ENCODE results near the gene KATNB1.
"Not testable (repeated sequence)": the region's sequence is repeated elsewhere in the genome, so short reads cannot be mapped to it uniquely, and the experiment has no call there.

The KATNB1 gene

DNA sequence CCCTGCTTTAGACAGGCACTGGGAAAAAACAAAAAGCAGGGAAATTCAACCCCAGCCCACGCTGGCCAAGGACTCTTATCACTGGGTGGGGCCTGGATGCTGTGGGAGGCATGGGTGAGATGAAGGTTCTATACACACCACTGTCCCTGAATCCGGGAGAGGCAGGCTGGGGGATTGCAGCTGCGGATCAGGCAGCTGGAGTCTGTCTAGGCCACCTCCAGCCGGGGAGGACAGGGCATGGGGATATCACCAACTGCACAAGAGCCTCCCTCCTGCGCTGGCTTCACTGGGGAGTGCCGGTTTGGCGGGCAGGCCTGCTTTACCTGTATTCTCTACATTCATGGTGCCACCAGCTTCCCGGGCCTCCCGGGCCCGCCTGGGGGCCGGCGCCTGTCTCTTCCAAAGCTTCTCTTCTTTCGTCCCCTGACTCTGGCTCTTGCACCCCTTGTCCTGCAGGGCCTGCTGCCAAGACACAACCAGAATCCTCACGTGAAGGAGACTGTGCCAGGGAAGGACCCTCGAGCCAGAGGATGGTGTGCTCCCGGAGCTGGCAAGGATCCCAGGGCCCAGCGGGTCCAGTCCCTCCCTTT lies 52.8 kb downstream of the KATNB1 start:
- DNase-seq (ENCODE audit: low read depth in 2 of 3, low spot score in 2 of 3) = no peak

- no peak for DNase-seq (ENCODE audit: low read depth in 2 of 3, low spot score in 2 of 3)
Observed at GRCh38 chr16:57788951-57789350, 53.4 kb downstream of the KATNB1 start.

DNA sequence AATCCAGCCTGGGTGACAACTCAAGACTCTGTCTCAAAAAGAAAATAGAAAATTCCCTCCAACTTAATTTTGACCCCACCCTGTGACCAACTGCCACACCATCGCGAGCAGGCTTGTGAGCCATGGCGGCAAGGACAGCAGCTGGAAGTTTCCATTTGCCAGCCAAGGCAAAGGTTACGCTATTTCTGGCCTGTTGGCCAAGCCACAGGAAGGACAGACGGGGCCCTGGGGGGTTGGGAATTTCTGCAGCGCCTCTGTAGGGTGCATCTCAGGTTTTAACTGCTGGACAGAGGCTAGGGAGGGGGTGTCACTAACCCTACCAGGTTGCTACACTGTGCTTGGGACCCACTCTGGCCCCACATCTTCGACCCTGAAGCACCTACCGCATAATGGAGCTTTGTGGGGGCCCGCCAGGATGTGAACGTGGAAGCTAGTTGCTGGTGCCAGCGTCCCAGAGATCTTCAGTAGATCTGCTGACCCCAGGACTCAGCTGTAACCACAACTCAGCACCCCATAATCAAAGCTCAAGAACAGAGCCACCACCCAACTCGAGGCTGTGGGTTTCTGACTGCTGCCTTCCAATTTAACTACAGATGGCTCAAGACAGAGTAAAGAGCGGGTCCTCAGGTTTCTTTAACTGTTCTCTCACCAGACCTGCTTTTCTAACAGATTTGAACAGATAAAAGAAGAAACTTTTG lies 55.8 kb downstream of the KATNB1 start:
- DNase-seq (ENCODE audit: low read depth in 2 of 3, low spot score in 2 of 3) = no peak

DNA sequence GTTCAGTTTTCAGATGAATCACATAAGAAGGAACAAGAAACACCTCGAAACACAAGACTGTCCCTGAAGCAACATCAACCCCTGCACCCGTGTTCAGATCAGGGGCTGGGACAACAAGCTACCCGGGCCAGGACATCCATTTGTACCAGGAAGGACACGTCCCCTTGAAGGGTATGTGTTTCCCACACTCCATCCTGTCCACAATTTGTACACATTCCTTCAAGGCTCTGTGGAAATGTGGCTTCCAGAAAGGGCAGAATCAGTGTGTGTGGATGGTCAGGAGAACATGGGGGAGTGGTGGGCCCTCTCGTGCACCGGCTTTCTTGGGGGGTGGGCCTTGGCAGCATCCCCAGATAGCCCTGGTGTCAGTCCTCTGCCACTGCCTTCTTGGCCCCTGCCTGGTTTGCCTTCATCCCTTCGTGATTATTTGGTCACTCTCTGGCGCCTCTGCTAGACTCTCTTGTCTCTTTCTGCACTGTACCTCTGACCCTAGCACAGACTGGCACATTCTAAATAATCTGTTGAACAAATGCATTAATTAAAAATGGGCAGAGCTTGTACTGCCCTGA lies 56.4 kb downstream of the KATNB1 start:
- no peak for DNase-seq (ENCODE audit: low read depth in 2 of 3, low spot score in 2 of 3)

GRCh38 chr16:57794849-57795430 lies 59.4 kb downstream of the KATNB1 start:
- no peak for DNase-seq (ENCODE audit: low read depth in 2 of 3, low spot score in 2 of 3)

- no peak for DNase-seq (ENCODE audit: low read depth in 2 of 3, low spot score in 2 of 3)
Observed at GRCh38 chr16:57795431-57795878, 59.9 kb downstream of the KATNB1 start.

DNA sequence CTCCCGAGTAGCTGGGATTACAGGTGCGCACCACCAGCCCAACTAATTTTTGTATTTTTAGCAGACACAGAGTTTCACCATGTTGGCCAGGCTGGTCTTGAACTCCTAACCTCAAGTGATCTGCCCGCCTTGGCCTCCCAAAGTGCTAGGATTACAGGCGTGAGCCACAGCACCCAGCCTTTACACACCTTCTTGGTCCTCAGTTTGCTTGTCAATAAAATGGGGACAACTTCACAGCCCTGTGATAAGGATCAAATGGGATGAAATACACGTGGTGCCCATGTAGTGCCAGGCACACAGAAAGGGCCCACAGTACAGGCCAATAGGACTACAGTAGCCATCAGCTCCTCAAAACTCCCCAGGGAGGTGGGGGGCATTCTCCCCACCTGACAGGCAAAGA lies 60.4 kb downstream of the KATNB1 start:
- not testable (repeated sequence) for DNase-seq (ENCODE audit: low read depth in 2 of 3, low spot score in 2 of 3)

- no peak for DNase-seq (ENCODE audit: low read depth in 2 of 3, low spot score in 2 of 3)
Observed at GRCh38 chr16:57797216-57797525, 61.6 kb downstream of the KATNB1 start.

- no peak for DNase-seq (ENCODE audit: low read depth in 2 of 3, low spot score in 2 of 3)
Observed at GRCh38 chr16:57797526-57798266, 62.1 kb downstream of the KATNB1 start.

GRCh38 chr16:57798267-57798810 lies 62.8 kb downstream of the KATNB1 start:
- no peak for DNase-seq (ENCODE audit: low read depth in 2 of 3, low spot score in 2 of 3)

DNA sequence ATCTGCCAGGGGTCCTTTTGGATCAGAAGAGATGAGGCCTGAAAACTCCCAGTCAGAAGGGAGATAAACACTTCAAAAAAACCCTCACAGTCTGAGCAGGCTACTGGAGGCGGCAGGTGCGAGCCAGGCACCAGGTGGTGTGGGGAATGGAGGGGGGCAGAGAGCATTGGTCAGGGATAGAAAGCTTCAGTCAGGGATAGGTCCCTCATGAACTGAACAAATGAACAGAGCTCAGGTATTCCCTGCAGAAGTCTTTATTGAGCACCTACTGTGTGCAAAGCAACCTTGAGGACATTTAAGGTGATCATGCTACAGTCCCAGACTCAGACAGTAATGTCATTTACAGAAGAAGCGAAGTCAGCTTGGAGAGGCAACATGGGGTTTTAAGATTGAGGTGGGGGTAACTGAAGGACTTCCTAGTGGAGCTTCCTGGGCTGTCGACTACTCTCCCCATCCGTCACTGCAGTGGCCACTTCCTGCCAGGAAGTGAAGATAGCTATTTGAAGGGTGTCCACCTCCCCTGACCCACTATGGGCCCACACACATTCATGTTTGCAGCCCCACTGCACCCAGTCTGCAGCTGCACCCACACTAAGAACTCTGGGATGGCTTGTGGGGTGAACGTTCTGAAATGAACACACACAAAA lies 63.5 kb downstream of the KATNB1 start:
- no peak for DNase-seq (ENCODE audit: low read depth in 2 of 3, low spot score in 2 of 3)

DNA sequence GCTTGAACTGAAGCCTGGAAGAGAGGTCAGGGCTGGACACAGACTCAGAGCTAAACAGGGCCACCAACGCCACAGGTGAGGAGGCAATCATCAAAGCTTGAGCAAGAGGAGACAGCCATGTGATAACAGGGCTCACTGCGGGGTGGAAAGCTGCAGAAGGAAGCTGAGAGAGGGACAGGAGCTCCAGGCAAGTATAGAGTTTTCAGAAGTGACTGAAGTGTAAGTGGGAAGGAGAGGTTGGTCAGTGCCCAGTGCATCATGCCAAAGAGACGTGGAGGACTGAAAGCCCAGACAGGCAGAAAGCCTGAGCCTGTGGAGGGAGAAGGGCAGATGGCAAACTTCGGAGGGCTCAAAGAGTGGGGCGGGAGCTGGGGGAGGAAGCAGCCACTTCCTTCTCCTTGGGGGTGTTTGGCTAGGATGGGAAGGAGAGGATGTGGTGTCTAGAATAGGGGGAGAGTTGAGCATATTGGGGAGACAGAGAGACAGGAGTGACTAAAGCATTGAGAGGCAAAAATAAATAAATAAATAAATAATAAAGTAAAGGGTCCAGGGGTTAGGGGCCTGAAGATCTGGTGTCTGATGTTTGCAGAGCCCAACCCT lies 64.1 kb downstream of the KATNB1 start:
- DNase-seq (ENCODE audit: low read depth in 2 of 3, low spot score in 2 of 3) = no peak

DNA sequence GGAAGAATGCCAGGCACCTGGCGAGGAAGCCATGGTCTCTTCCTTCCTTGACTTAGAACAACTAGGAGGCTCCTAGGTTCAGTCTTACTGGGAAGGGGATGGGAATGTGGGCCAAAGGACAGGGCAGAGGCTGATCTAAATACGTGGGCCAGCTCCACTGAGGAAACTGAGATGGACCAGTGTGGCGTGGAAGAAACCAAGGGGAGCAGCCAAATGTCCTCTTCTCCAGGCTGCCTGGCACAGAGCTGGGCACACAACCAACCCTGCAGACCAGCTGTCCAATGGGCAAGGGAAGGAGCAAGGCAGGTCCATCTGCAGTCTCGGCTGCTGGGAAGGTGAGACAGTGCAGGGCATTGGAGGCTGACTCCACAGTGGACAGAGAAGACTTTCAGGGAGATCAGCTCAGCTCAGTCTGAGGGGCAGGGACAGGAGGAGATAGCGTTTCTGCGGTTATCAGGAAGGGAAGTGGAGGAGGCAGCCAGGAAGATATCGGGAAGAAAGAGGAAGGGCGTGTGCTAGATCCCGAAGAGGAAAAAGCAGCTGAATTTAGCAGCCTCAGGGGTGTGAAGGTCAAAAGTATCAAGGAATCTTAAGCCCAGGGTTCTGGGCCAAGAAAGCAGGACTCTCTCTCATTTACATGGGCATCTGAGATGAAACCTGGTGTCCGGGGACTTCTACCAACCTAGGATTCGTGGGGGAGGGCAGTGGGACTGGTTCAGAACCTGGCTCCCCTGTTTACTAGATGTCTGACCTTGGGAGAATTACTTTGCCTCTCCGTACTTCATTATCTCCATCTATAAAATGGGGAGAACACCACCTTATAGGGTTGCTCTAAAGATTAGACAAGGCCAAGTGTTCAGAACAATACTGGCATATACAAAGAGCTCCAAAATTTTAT lies 64.9 kb downstream of the KATNB1 start:
- DNase-seq (ENCODE audit: low read depth in 2 of 3, low spot score in 2 of 3) = no peak

DNA sequence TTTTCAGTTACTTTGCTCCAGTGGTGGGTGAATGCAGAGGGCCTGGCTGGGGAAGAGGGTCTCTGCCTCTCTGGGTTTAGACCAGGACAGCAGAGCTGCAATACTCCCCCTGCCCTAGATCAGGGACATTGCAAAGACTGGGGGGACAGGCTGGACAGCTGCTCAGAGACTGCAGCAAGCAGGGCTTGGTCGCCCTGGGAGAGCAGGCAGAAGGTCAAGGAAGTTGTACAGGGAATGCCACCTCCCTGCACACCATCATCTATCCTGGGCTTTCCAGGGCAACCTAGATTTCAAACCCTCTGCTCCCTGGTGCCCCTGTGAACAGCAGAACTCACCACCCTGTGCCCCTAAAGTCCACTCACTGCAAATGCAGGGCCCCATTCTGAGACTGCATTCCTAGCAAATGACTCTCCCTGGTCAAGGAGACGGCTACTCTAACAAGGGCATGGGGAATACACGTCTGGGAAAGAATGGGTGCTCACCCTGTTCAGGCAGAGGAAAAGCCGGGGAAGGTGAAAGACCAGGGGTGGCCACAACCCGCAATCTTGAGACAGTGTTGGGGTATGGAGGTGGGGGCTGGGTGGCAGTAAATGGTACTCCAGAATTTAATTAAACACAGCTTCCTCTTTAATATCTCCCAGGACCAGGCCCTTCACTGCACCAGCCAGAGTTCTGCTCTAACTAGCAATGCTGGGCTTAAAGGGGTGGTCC lies 65.7 kb downstream of the KATNB1 start:
- no peak for DNase-seq (ENCODE audit: low read depth in 2 of 3, low spot score in 2 of 3)

DNA sequence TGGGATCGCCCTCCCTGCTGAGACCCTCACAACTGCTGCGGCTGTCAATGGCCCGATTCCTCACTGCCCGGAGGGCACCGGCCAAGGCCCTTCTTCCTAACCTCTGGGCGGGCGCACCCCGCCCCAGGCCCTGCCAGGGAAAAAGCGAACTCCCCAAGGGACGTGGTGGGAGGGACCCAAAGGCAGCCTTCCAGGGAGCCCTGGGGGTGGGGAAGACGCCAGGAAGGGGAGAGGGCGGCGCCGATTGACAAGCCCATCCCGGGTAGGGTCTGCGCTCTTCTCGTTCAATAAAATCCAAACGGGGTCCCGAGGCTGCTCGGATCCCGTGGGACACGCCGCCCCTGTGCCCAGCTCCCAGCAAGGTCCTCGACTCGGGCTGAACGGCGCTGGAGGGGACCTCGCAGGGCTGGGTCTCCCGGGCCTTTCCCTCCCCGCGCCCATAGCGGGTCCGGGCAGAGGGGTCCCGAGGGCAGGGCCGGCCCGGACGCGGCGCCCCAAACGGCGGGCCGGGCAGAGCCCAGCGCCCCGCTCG lies 66.3 kb downstream of the KATNB1 start:
- DNase-seq (ENCODE audit: low read depth in 2 of 3, low spot score in 2 of 3) = no peak

DNA sequence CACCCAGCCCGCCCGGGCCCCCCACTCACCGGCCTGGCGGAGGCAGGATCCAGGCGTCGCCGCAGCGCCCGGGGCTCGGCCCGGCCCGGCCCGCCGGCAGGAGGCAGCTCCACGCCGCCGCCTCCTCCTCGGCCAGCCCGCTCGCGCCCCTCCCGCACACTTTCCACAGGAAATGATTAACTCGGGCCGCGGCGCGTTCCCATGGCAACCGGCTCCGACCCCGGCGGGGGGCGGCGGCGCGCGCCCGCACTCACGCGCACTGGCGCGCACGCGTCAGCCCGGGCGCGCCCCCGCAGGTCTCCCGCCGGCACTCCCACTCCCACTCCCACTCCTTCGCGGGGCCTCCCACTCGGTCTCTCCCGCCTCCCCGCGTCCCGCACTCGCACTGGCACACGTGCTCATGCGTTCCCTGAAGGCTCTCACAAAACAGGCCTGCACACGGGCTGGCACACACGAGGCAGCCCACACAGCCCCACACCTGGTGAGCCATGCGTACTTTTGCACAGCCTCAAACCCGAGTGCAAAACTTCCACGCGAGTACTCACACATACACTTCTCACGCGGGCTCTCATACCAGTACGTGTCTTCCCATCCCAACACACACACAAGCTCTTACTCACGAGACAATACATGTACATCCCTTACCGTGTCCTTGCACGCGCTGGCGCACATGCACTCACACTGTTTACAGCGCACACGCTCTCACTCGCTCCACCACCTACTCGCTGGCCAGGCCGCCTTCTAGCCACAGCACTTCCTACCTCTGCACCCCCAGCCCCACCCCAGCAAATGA lies 67.0 kb downstream of the KATNB1 start, which contains the start of gene KIFC3:
TSS of gene KIFC3 (minus strand) at position 151 of the 793 bp plus-strand sequence. CDS start 4,248 bp downstream, outside the sequence.
- DNase-seq (ENCODE audit: low read depth in 2 of 3, low spot score in 2 of 3) = peak; percentile 29 to 55 (median 54)

DNA sequence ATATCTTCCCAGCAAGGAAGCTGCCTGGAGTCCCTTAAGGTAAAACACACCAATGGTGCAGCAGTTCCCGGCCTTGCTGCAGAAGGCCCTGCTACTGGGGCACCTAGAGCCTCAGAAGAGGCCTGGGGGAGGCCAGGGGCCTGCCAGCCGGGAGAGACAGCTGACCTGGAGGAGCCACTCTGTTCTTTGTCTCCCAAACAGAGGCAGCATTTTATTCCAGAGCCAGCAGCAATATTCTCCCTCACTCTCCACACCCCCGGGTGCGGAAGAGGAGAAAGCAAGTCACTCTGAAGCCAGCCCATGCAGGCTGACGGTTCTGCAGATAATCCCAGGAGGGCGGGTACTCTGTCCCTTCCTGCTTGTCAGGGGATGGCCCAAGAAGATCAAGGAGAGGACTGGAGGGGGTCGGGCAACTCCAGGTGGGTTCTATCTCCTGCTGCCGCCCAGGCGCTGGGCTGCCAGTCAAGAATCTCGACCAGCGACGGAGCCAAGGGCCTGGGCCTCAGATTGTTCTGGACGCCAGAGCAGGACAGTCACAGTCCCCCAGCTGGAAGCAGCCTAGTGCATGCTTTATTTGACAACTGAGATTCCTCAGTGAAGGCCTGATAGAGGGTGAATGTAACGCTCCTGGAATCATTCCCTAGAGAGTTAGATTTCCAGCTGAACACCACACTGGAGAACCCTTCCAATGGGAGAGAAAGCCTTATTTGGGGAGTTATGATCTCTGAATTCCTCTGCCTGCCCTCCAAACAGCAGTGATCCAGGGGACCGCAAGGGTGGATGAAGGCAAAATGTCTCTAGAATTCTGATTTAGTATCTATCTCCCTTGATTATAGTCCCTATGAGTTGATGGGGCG lies 67.8 kb downstream of the KATNB1 start:
- no peak for DNase-seq (ENCODE audit: low read depth in 2 of 3, low spot score in 2 of 3)
